HL-60 (cell line): ENCODE results near the gene RANGAP1.

ENCODE experiments used
- DNase-seq, 2 experiments: peaks; one replicate each; pipeline ENCODE4 v3.0.0-alpha.2; 2010 to 2020; ENCODE audit warnings: low read depth in 1 of 2, low spot score in 1 of 2
- H3K27ac ChIP-seq: fragments of 250-450 bp; sonication (Bioruptor Pico); replicated peaks from 2 replicates; pipeline ENCODE4 v1.5.1; 2020; ENCODE audit warnings: mild to moderate bottlenecking, moderate library complexity
- H3K27me3 ChIP-seq: fragments of 250-450 bp; sonication (Bioruptor Pico); 2 replicates; pipeline ENCODE4 v1.5.1; 2021; ENCODE audit warnings: mild to moderate bottlenecking, moderate library complexity; ENCODE audit not compliant: insufficient read depth, poor library complexity, severe bottlenecking
- H3K4me3 ChIP-seq: replicated peaks from 2 replicates; pipeline ENCODE4 v1.5.1; 2011; ENCODE audit warnings: mild to moderate bottlenecking, control low read depth, low read length; ENCODE audit not compliant: insufficient read depth
- CTCF ChIP-seq: IDR thresholded peaks from one replicate; pipeline ENCODE4 v1.5.1; 2011; ENCODE audit warnings: low read length, control low read depth, inconsistent platforms; ENCODE audit not compliant: insufficient read depth
- GABPA ChIP-seq: IDR thresholded peaks from 2 replicates; pipeline ENCODE4 v1.6.1; 2012; ENCODE audit warnings: low read depth
- POLR2AphosphoS5 ChIP-seq: IDR thresholded peaks from 2 replicates; pipeline ENCODE4 v1.6.1; 2012; ENCODE audit warnings: low read depth
- REST ChIP-seq: IDR thresholded peaks from 2 replicates; pipeline ENCODE4 v1.6.1; 2012; ENCODE audit warnings: low read depth; ENCODE audit not compliant: insufficient replicate concordance
- SPI1 ChIP-seq: IDR thresholded peaks from 2 replicates; pipeline ENCODE4 v1.6.1; 2012; ENCODE audit warnings: low read depth, mild to moderate bottlenecking, borderline replicate concordance

Gene RANGAP1

GRCh38 chr22:41310336-41310735 lies 24.3 kb upstream of the RANGAP1 start:
- H3K27me3 ChIP-seq: no peaks in the 10 kb centered on the region
- TF ChIP-seq POLR2AphosphoS5 (no peak), GABPA (no peak), SPI1 (no peak), CTCF (no peak), REST (no peak)
- no peak overlapping the region for H3K4me3 ChIP-seq
- no peak overlapping the region for H3K27ac ChIP-seq
- DNase-seq: no peak

- H3K27me3 ChIP-seq: no peaks in the 10 kb centered on the region
- H3K4me3 ChIP-seq: no peak overlapping the region
- no peak overlapping the region for H3K27ac ChIP-seq
- TF ChIP-seq CTCF (no peak), SPI1 (no peak)
- DNase-seq: no peak
Observed at GRCh38 chr22:41308544-41308947, 22.6 kb upstream of the RANGAP1 start.

GRCh38 chr22:41308054-41308453 lies 22.1 kb upstream of the RANGAP1 start:
- no peak for TF ChIP-seq SPI1
- H3K27ac ChIP-seq: no peak overlapping the region
- no peak for DNase-seq
- H3K4me3 ChIP-seq: no peak overlapping the region
- H3K27me3 ChIP-seq: no peaks in the 10 kb centered on the region

- TF ChIP-seq GABPA: no peak
- TF ChIP-seq POLR2AphosphoS5: no peak
- no peak for TF ChIP-seq SPI1
- no peak for TF ChIP-seq CTCF
- no peak for TF ChIP-seq REST
- H3K27ac ChIP-seq: no peak overlapping the region
Observed at GRCh38 chr22:41305646-41306045, 19.7 kb upstream of the RANGAP1 start.

More at GRCh38 chr22:41305646-41306045, 19.7 kb upstream of the RANGAP1 start:
- DNase-seq: no peak
- Histone ChIP-seq H3K27me3 (no peaks in the 10 kb centered on the region), H3K4me3 (no peak overlapping the region)
